HepG2 (cell line): ENCODE measurements around the gene ZFAND2B.

ENCODE experiments used
- HDAC2 ChIP-seq: sonication (generic); formaldehyde crosslinking; IDR thresholded peaks from 2 replicates; pipeline ENCODE4 v1.4.0; 2020; ENCODE audit warnings: missing genetic modification reagents
- ZNF557 ChIP-seq: sonication (generic); formaldehyde crosslinking; IDR thresholded peaks from 2 replicates; pipeline ENCODE4 v1.4.0; 2020; ENCODE audit warnings: missing genetic modification reagents
- TF ChIP-seq, protein P1 (sequence below): sonication (generic); formaldehyde crosslinking; IDR thresholded peaks from 2 replicates; pipeline ENCODE4 v1.8.1; 2023; ENCODE audit warnings: missing genetic modification reagents, inconsistent platforms, borderline replicate concordance
- TF ChIP-seq, protein P2 (sequence below): sonication (generic); formaldehyde crosslinking; IDR thresholded peaks from 2 replicates; pipeline ENCODE4 v1.5.0; 2020; ENCODE audit warnings: mild to moderate bottlenecking, missing genetic modification reagents, moderate library complexity

DNA sequence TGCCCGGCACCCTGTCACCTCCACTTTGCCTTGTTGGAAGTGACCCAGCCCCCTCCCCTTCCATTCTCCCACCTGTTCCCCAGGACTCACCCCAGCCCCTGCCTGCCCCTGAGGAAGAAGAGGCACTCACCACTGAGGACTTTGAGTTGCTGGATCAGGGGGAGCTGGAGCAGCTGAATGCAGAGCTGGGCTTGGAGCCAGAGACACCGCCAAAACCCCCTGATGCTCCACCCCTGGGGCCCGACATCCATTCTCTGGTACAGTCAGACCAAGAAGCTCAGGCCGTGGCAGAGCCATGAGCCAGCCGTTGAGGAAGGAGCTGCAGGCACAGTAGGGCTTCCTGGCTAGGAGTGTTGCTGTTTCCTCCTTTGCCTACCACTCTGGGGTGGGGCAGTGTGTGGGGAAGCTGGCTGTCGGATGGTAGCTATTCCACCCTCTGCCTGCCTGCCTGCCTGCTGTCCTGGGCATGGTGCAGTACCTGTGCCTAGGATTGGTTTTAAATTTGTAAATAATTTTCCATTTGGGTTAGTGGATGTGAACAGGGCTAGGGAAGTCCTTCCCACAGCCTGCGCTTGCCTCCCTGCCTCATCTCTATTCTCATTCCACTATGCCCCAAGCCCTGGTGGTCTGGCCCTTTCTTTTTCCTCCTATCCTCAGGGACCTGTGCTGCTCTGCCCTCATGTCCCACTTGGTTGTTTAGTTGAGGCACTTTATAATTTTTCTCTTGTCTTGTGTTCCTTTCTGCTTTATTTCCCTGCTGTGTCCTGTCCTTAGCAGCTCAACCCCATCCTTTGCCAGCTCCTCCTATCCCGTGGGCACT is 24.0 kb upstream of the ZFAND2B start:
- TF ChIP-seq ZNF557 (CRISPR knock-in tag) (no peak), HDAC2 (CRISPR knock-in tag) (no peak)
- TF ChIP-seq, protein P1, sequence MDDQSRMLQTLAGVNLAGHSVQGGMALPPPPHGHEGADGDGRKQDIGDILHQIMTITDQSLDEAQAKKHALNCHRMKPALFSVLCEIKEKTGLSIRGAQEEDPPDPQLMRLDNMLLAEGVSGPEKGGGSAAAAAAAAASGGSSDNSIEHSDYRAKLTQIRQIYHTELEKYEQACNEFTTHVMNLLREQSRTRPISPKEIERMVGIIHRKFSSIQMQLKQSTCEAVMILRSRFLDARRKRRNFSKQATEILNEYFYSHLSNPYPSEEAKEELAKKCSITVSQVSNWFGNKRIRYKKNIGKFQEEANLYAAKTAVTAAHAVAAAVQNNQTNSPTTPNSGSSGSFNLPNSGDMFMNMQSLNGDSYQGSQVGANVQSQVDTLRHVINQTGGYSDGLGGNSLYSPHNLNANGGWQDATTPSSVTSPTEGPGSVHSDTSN (CRISPR knock-in tag) = no peak
- TF ChIP-seq, protein P2, sequence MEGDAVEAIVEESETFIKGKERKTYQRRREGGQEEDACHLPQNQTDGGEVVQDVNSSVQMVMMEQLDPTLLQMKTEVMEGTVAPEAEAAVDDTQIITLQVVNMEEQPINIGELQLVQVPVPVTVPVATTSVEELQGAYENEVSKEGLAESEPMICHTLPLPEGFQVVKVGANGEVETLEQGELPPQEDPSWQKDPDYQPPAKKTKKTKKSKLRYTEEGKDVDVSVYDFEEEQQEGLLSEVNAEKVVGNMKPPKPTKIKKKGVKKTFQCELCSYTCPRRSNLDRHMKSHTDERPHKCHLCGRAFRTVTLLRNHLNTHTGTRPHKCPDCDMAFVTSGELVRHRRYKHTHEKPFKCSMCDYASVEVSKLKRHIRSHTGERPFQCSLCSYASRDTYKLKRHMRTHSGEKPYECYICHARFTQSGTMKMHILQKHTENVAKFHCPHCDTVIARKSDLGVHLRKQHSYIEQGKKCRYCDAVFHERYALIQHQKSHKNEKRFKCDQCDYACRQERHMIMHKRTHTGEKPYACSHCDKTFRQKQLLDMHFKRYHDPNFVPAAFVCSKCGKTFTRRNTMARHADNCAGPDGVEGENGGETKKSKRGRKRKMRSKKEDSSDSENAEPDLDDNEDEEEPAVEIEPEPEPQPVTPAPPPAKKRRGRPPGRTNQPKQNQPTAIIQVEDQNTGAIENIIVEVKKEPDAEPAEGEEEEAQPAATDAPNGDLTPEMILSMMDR (CRISPR knock-in tag) = no peak
